Hematopoietic multipotent progenitor cell (in vitro differentiated cells): ENCODE measurements around the gene TSPOAP1. TPM values are rescaled to one million over a fixed set of nuclear protein-coding genes. Genes with fewer than 3 reads are reported as not detected.
A peak's percentile ranks its signal among the peaks of the same experiment; 100 is the strongest.
"Not testable (repeated sequence)": the region's sequence is repeated elsewhere in the genome, so short reads cannot be mapped to it uniquely, and the experiment has no call there.

Experiments
- DNase-seq, 3 donors: peaks; one replicate each; pipeline ENCODE4 v3.0.0-alpha.2; 2011 to 2015; ENCODE audit warnings: low read depth in 2 of 3, low spot score in 2 of 3
- total RNA-seq: library from RNA; depleted of rRNA; stranded (reverse); fragments of >200 nt; gene quantifications from one replicate; pipeline ENCODE4 v1.2.3, GENCODE V29; 2012

Gene TSPOAP1
- total RNA-seq, 1 donor = 16.7 TPM

DNA sequence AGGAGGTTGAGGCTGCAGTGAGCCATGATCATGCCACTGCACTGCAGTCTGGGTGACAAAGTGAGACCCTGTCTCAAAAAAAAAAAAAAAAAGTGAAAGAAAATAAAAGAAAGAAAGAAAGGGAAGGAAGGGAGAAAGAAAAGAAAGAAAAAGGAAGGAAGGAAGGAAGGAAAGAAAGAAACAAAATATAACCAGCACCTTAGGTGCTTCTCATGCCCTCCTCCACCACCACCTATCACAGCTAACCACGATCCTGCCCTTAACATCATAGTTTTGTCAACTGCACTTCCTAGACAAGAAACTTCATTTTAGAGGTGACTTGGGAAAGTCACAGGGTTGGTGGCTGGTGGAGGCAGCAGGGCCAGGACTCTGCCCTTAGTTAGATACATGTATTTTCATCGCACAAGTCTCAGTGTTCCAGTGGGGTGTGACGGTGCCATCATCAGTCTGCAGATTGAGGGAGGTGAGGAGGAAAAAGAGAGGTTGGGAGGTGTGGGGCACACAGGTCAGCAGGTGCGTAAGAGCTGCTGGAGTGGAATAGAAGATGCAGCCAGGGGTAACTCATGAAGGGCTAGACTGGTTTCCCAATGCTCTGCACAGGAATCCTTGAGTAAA, 13.4 kb upstream of the TSPOAP1 start:
- DNase-seq = no peak

DNA sequence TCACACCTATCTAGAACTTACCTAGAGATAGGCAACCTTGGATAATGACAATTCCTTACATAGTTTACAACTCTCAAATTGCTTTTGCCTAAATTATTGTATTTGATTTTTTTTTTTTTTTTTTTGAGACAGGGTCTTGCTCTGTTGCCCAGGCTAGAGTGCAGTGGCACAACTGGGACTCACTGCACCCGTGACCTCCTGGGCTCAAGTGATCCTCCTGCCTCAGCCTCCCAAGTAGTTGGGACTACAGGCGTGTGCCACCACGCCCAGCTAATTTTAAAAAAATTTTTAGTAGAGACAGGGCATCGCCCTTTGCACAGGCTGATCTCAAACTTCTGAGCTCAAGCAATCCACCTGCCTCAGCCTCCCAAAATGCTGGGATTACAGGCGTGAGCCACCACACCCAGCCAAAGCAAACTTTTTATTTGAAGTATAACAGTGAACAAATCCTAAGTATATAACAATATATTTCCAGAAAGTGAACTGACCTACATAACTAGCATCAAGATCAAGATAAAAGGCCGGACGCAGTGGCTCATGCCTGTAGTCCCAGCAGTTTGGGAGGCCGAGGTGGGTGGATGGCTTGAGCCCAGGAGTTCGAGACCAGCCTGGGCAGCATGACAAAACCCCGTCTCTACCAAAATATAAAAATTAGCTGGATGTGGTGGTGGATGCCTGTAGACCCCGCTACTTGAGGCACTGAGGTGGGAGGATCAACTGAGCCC, 12.7 kb upstream of the TSPOAP1 start:
- DNase-seq = not testable (repeated sequence)

DNA sequence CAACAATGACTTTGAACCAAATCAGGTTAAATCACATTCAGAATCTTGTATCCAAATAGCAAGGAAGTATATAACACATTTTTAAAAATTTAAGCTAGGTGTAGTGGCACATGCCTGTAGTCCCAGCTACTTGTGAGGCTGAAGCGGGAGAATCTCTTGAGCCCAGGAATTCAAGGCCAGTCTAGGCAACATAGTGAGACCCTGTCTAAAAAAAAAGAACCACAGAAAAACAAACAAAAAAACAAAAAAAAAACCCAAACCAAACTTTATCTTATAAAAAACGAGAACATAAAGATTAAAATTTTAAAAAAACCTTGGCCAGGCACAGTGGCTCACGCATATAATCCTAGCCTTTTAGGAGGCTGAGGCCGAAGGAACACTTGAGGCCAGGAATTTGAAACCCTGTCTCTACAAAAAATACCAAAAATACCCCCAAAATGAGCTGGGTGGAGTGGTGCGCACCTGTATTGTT, 11.8 kb upstream of the TSPOAP1 start:
- no peak for DNase-seq

DNA sequence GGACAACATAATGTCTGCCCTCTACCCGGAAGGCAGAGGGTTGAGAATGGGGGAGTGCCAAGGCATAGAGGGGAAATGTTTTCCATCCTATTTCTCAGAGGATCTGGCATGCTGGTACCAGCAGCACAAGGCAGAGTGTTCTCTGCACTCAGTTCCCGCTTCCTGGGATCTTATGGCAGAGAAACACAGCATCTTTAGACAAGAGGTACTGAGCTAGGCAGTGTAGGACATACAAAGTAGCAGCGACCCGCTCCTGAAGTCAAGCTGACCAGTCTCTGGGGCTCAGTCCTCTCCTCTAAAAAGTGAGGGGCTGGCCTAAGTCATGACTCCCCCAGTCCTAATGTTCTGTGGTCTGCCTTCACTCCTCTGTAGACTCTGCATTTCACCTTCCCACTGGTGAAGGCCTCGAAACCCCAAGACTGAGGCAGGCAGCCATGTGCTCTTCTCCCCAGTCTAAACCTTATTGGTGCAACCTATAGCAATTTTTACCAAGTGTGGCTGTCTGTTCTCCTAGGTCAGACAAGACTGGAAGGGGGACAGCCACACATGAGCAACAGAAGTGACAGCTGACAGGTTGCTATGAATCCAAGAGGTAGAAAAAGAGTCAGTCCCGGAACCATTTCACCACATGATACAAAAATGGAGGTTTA, 11.3 kb upstream of the TSPOAP1 start:
- no peak for DNase-seq

DNA sequence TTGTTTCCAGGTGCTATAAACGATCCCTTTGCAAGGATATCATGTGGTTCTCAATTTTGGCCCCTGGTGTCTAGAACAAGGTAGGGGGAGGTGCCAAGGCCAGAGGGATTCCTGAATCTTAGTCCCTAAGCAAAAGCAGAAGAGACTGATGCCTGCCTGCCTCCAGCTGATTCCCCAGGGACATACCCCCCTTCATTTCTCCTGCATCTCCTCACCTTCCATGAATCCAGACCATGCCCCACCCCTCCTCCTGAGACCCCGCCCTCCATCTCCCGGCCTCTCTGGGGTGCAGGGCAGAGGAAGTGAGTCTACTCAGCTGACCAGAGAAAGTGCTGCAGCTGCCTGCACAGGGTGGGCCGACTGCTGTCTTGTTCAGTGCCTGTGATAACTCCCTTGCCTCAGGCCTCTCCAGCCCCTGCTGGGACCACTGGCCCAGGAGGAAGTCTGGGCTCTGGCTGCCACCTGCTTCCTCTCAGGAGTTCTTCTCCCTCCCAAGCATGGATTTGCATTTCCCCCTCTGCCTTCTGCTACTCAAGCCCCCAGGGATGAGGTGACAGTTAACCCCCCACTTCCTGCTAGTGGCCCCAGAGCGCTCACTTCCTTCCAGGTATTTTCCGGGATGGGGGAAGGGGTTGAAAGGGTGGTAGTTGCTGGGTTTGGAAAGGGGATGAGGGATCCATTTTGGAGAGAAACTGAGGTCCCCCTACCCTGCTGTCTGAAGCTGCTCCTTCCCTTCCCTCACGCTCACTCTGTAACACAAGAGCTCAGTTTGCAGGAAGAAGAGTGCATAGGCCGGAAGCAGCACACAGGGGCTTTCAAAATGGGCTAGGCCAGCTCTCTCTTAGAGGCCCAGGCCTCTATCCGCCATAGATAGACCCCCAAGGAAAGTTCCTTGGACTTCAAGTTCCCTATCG, 10.5 kb upstream of the TSPOAP1 start:
- DNase-seq = peak in 2 of 3 donors; percentile 52 to 59

DNA sequence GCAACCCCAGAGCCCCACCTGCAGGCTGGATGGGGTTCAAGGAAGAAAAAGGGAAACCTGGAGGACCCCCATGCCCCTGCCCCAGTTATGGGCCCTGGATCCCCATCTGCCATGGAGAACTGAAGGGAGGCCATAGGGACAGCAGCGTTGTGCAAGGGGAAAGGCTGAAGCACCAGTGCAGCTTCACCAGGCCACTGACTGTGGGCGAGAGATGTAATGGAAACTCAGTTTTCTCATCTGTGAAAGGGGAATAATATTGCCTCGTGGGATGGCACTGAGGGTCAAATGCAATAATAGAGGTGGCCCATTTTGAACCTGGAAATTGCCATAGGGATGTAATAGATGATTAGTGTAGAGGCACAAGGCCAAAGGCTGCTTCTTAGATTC, 9.9 kb upstream of the TSPOAP1 start:
- DNase-seq = no peak

DNA sequence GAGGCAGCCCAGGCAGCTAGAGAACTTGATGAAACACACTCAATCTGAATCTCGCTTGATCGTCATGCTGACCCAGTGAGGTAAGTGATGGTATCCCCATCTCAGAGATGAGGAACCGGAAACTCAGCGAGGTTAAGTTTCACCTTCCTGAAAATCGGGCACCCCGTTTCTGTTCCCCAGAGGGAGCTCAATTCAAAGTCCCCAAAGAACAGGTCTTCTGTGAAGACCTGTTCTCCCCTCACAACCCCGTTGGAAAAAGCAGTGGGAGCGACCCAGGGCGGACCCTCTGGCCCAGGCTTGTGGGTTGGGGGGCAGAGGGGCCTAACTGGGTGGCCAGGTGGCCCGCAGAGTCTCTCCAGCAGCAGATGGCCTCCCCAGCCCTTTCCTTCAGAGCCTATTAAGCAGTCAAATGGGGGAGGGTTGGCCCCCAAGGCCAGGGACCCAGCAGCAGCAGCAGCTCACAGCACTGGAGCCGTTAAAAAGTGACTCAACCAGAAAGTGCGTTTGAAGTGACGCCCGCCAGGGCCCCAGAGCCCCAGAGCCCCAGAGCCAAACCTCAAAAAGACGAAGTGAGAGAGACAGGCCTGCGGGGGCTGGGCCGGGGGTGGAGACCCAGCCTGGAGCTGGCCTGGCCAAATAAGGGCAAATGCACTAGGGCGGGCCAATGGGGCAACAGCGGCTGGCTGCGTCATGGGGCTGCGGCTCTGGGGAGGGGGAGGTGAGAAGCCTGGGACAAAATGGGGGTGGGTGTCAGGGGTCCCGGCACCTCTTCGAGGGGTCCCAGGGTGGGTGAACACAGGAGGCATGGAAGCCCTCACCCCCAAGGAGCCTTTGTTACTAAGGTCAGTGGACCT, 9.2 kb upstream of the TSPOAP1 start:
- DNase-seq = peak; percentile 73 to 98 (median 94)

DNA sequence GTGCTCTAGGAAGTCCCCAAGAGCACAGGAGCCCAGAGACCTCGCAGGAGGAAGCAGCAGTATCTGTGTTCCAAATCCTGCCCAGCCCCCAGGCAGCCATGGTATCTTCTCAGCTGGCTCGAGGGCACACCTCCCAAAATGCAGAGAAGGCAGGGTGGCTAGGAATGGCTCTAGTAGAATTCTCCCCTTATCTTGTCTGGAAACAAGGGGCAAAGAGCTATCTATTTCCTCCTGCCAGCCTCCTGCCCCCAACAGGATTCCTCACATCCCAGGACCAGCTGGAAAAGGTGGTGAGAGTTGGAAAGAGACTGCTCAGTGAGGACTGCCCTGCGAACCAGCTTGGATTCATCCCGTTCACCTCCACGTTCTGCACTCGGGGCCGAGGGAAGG, 8.6 kb upstream of the TSPOAP1 start:
- peak in 1 of 3 donors; percentile 54 for DNase-seq

DNA sequence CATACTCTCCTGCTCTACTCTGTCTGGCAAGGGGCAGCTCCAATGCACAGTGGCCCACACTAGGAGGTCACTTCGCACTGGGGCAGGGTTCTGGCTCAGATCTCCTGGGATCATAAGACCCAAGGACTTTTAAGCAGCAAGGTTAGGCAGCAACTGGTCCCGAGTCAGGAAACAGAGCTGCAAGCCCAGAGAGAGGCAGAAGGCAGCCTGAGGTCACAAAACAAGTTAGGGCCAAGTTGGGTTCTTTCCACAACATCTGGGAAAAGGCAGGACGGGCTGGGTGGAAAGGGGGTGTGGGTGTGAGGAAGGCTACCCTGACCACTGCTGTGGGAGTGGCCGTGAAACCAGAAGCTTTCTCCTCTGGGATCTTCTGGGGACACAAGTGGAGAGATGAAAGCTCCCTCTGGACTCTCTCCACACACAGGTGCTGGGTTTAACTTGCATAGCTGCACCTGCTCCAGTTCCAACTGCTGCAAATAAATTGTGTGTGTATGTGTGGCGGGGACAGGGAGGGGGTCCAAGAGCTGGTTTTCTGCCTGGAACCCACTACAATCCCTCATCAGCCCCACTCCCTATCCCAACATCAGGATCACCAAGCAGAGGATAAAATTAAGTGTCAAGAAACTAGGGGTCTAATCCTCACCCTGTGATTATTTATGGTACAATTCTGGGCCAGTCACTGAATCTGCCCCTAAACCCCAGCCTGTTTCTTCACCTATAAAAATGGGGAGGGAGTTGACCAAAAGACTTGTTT, 8.0 kb upstream of the TSPOAP1 start:
- no peak for DNase-seq

DNA sequence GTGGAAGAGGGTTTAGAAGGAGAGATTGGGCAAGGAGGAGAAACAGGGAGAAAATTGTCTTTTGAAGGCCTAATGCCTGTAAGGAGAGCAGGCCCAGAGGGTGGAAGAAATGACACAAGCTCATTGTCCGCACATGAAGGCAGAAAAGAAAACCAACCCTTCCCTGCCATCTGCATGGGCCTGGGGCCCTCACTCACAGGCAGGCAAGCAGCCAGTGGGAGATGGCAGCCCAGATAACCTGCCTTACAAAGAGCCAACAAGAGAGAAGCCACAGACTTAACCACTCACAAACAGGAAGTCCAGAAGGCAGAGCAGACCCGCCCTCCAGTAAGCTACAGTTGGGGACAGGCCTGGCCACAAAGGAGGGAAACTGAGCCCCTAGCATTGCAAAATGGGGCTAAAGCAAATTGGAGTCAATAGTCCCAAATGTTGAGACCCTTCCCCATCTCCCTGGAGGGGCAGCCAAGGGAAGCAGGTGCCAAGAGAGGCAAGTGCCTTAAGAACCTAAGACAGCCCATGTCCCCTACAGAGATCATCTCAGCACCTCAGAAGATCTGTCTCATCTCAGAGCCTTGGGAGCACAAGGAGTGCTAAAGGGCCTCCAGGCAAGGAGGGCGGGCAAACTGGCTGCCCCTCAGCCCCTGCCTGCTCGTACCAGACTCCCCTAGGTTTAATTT, 7.3 kb upstream of the TSPOAP1 start:
- DNase-seq = peak in 2 of 3 donors; percentile 84 to 93

DNA sequence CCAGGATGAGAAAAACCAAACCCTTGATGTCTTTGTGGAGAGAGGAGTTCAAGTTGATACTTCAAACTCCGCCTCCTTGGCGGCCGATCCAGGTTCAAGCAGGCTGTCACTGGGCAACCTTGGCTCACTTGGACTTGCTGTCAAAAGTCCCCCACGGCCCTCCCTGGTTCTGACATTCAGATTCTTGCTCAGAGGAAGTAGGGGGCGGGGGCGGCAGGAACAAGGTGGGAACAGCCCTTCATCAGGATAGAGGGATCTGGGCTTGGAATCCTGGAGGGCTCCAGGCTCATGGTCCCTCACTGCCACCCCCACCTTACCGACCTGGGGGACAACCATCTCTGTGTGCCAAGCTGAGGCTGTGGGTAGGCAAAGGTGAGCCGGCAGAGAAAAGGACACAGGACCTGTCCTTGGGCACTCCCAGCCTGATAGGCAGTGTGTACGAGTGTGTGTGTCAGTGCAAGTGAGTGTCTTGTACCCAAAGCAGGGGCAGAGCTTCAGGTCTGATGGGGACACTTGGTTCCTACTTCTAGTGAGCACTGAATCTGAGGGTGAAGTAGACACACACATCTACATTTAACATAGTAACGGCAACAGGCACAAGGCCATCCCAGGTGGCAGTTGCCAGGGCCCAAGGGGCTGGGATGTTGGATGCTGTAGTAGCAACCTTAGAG, 6.6 kb upstream of the TSPOAP1 start:
- DNase-seq = no peak

DNA sequence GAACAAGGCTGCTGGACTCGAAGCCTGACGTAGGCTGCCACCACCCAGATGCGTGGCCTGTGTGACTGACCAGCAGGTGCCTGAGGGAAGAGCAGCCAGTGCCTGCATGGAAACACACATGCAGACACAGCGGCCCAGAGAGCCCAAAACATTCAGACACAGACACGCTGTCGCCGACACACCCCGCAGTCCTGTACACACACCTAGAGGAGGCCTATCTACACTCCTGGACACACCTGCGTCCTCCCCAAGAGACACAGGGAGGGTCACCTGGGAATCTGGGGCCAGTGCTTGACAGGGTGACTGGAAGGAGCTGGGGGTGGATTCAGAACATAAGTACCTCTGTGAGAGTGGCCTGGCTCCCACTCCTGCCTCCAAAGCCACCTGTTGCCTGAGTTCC, 6.1 kb upstream of the TSPOAP1 start:
- no peak for DNase-seq

DNA sequence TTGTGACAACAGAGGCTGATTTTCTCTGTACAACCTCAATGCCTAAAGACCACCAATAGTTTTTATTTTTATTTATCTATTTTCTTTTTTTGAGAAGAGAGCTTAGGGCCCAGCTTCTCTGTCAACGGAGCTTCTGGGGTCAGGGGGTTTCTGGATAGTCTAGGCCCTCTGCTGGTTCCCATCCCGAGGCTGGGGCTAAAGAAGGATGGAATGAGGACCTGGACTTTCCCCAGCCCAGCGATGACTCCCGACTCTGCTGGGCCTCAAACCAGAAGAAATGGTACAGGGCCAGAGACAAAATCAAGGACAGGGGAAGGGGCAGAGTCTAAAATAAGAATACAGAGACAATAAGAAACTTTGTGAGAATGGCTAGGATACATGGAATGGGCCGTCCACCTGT, 5.7 kb upstream of the TSPOAP1 start:
- no peak for DNase-seq

DNA sequence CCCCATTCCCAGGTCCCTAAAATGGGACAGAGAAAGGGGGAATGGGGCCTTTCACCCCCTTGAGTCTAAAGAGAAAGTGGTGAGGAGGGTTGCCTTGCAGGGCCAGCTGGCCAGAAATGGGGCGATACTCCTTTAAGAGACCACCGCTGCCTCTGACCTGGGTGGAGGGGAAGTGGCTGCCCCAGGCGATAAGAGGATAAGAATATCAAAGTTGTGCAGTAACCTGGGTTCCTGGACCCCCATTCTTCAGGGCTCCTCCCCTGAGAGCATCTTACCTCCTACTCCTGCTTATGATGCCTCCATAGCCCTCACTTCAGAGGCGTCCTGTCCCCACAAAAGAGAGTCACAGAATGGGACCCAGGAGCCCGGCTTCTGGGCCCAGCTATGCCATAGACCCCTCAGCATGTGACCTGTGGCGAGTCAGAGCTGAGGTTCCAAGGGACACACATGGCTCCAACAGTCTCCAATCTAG, 5.2 kb upstream of the TSPOAP1 start:
- DNase-seq = peak in 2 of 3 donors; percentile 80 to 94

DNA sequence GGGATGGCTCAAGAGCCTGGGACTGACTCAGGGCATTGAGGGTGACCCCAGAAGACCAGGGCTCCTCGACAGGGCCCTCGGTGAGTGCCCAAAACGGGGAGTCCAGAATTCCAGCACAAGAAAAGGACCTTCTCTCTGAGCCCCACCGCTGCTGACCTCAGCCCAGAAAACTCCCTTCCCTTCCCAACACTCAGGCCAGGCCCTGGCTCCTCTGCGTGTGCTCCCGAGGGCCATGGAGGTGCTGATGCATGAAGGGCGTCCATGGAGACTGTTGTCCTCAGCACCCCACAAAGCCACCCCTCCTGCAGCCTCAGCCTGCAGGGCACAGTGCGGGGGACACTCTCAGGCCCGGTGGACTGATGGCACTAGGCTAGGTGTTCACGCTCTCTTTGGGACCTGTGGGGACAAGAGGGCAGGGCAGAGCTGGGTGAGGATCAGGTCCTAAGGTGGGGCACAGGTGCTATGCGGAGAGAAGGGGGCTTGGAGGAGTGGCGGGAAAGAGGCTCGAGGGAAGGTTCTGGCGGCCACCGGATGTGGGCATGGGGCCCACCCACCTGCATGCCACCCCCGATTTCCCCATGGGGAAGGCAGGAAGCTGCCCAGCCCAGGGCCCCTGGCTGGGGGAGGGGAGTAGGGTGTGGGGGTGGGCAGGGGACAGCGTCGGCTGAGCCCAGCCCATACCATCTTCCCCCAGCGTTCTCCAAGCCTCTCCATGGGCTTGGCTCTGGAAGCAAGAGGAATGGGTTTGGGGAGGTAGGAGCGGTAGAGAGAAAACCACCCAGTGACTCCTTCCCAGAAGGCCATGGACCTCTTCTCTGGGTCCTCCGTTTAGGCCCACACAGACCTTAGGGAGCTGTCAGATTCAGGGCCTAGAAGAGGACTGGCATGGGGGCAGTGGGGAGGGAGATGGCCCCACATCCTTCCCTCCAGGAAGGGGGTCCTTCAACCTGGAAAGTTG, 4.5 kb upstream of the TSPOAP1 start:
- peak in 1 of 3 donors; percentile 63 for DNase-seq

DNA sequence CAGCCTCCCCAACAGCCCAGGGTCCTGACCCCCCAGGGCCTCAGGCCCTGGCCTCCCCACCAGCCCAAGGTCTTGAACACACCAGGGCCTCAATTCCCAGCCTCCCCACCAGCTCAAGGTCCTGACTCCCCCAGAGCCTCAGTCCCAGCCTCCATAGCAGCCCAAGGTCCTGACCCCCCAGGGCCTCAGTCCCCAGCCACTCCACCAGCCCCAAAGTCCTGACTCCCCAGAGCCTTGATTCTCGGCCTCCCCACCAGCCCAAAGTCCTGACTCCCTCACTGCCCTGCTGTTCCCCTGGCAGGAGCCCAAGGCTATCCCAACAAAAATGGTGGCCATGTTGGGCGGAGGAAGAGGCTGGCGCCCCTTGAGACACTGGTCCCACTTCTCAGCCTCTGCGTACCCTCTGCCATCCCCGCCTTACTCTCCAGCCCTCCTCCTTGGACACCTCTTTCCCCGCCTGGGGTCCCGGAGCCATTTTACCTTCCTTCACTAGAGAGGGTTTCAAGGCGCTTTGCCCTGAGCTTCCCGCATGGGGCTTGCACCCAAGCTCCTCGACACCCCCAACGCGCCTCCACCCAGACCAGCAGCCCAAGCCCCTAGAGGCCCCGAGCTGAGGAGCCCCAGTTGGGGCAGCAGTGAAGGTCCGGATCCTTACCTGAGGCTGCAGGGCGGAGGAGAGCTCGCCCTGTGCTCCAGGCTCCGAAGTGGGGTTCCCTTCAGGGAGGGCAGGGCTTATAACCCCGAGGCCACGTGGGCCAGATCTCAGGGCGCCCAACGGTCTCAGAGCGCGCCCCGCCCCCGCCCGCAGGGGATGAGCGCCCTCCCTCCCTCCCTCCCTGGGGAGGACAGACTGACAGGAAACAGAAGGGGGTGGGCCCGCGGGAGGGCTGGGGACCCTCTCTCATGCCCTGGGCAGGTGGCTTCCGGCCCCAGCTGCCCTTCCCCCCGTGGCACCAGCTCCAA, 3.5 kb upstream of the TSPOAP1 start:
- peak; percentile 77 to 95 (median 89) for DNase-seq
